T-helper 2 cell treated with Interferon-gamma antibody and Interleukin-4, amounts not matched to agents 100 ng/mL and 5 ng/mL, for 36 hours (primary cell): ENCODE data around the gene TPCN2. TPM values are rescaled to one million over a fixed set of nuclear protein-coding genes. Genes with fewer than 3 reads are reported as not detected.
"Not testable (repeated sequence)": the region's sequence is repeated elsewhere in the genome, so short reads cannot be mapped to it uniquely, and the experiment has no call there.

Experiments
- intact Hi-C: fragments of 100-400 bp; cut with micrococcal nuclease; formaldehyde crosslinking; loops from one replicate; pipeline ENCODE4 v1.15.1; 2023
- total RNA-seq: library from RNA; stranded (reverse); gene quantifications from 2 replicates; pipeline ENCODE4 v1.2.3, GENCODE V29; 2022

The TPCN2 gene
- total RNA-seq, 1 donor from 2014 or later: 23.3 TPM

GRCh38 chr11:69073469-69073868 lies 24.7 kb downstream of the TPCN2 start:
- intact Hi-C loops: no loop called here

- intact Hi-C loops: no loop called here
These were observed 25.8 kb downstream of the TPCN2 start for GRCh38 chr11:69074375-69075140.

- intact Hi-C loops: no loop called here
These were observed 26.8 kb downstream of the TPCN2 start for GRCh38 chr11:69075421-69076128.

GRCh38 chr11:69076129-69076791 lies 27.5 kb downstream of the TPCN2 start:
- intact Hi-C loops: no loop called here

GRCh38 chr11:69076977-69077376 lies 28.2 kb downstream of the TPCN2 start:
- intact Hi-C loops: not testable (repeated sequence)

- intact Hi-C loops: no loop called here
These were observed 29.8 kb downstream of the TPCN2 start for GRCh38 chr11:69078508-69078907.

- intact Hi-C loops: no loop called here
These were observed 30.3 kb downstream of the TPCN2 start for GRCh38 chr11:69078930-69079605.

- intact Hi-C loops: no loop called here
These were observed 31.0 kb downstream of the TPCN2 start for GRCh38 chr11:69079661-69080256.

GRCh38 chr11:69080257-69080995 lies 31.7 kb downstream of the TPCN2 start:
- intact Hi-C loops: no loop called here

GRCh38 chr11:69081180-69081579 lies 32.4 kb downstream of the TPCN2 start:
- intact Hi-C loops: no loop called here

- intact Hi-C loops: no loop called here
These were observed 35.0 kb downstream of the TPCN2 start for GRCh38 chr11:69083531-69084247.

- intact Hi-C loops: no loop called here
These were observed 35.6 kb downstream of the TPCN2 start for GRCh38 chr11:69084371-69084770.

- intact Hi-C loops: no loop called here
These were observed 36.9 kb downstream of the TPCN2 start for GRCh38 chr11:69085490-69086095.

GRCh38 chr11:69086152-69087132 lies 37.7 kb downstream of the TPCN2 start:
- intact Hi-C loops: no loop called here

- intact Hi-C loops: no loop called here
These were observed 38.4 kb downstream of the TPCN2 start for GRCh38 chr11:69087133-69087524.

GRCh38 chr11:69087811-69088210 lies 39.1 kb downstream of the TPCN2 start:
- intact Hi-C loops: no loop called here

- intact Hi-C loops: no loop called here
These were observed 40.0 kb downstream of the TPCN2 start for GRCh38 chr11:69088676-69089146.

GRCh38 chr11:69089258-69089657 lies 40.5 kb downstream of the TPCN2 start:
- intact Hi-C loops: no loop called here
